Measurements from ENCODE around the gene MCF2L2. TPM values are rescaled to one million over a fixed set of nuclear protein-coding genes. Genes with fewer than 3 reads are reported as not detected.
"Not testable (repeated sequence)": the region's sequence is repeated elsewhere in the genome, so short reads cannot be mapped to it uniquely, and the experiment has no call there.

The MCF2L2 gene
- polyA plus RNA-seq, 1 donor from 2014 or later = 9.3 TPM

- no peak overlapping the region for H3K9ac ChIP-seq (ENCODE audit: low read length)
- no peak overlapping the region for H3K4me3 ChIP-seq (ENCODE audit: low read length)
- H3K9me3 ChIP-seq (ENCODE audit: low read length) = no peaks in the 10 kb centered on the region
- H4K20me1 ChIP-seq (ENCODE audit: insufficient read depth) = no peaks in the 10 kb centered on the region
- H3F3A ChIP-seq (ENCODE audit: insufficient read depth, low read length, poor library complexity, severe bottlenecking) = no peaks in the 10 kb centered on the region
- no peaks in the 10 kb centered on the region for H3K36me3 ChIP-seq (ENCODE audit: insufficient read depth, low read length)
- H3K79me2 ChIP-seq (replicated peaks; ENCODE audit: insufficient read depth, low read length) = peaks cover 3% of the 10 kb centered on the region
- TF ChIP-seq EZH2 (IDR thresholded peaks at IDR 0.05; ENCODE audit: borderline replicate concordance, insufficient read depth, low read length, poor library complexity, severe bottlenecking) = no peak
- TF ChIP-seq MXI1 (conservative IDR thresholded peaks at IDR 0.05; ENCODE audit: poor library complexity, severe bottlenecking) = no peak
- TF ChIP-seq SMC3 (conservative IDR thresholded peaks at IDR 0.05; ENCODE audit: poor library complexity) = no peak
- no peak for TF ChIP-seq RAD21 (conservative IDR thresholded peaks at IDR 0.05)
- no peak for TF ChIP-seq EP300 (conservative IDR thresholded peaks at IDR 0.05; ENCODE audit: poor library complexity, severe bottlenecking)
- no peak for TF ChIP-seq CTCF (IDR thresholded peaks at IDR 0.05; ENCODE audit: poor library complexity, severe bottlenecking)
- no peak for TF ChIP-seq TAF1 (IDR thresholded peaks at IDR 0.05; ENCODE audit: low read depth)
- no peak for TF ChIP-seq REST (IDR thresholded peaks at IDR 0.05; ENCODE audit: borderline replicate concordance)
- TF ChIP-seq POLR2AphosphoS5 (IDR thresholded peaks at IDR 0.05) = no peak
- no peaks in the 10 kb centered on the region for H3K9me2 ChIP-seq (ENCODE audit: insufficient read depth, low read length)
- no peak overlapping the region for H3K27ac ChIP-seq (ENCODE audit: low read length)
- no peak overlapping the region for H2AFZ ChIP-seq (ENCODE audit: low read depth, low read length)
- H3K27me3 ChIP-seq (ENCODE audit: insufficient read depth, low read depth, low read length) = no peaks in the 10 kb centered on the region
- H3K4me2 ChIP-seq (ENCODE audit: low read length) = no peak overlapping the region
These were observed 14.6 kb upstream of the MCF2L2 start for GRCh38 chr3:183442994-183443393.

GRCh38 chr3:183440521-183440920, 12.1 kb upstream of the MCF2L2 start:
- not testable (repeated sequence) for H3K9me2 ChIP-seq (ENCODE audit: insufficient read depth, low read length); H2AFZ ChIP-seq (ENCODE audit: low read depth, low read length); H3F3A ChIP-seq (ENCODE audit: insufficient read depth, low read length, poor library complexity, severe bottlenecking); H3K79me2 ChIP-seq (replicated peaks; ENCODE audit: insufficient read depth, low read length); H3K4me3 ChIP-seq (ENCODE audit: low read length); H3K9me3 ChIP-seq (ENCODE audit: low read length); H3K9ac ChIP-seq (ENCODE audit: low read length); H4K20me1 ChIP-seq (ENCODE audit: insufficient read depth); H3K36me3 ChIP-seq (ENCODE audit: insufficient read depth, low read length); H3K27me3 ChIP-seq (ENCODE audit: insufficient read depth, low read depth, low read length); H3K27ac ChIP-seq (ENCODE audit: low read length); H3K4me2 ChIP-seq (ENCODE audit: low read length)

GRCh38 chr3:183439515-183439914, 11.1 kb upstream of the MCF2L2 start:
- Histone ChIP-seq H3K9me2 (ENCODE audit: insufficient read depth, low read length) (no peaks in the 10 kb centered on the region), H3K9me3 (ENCODE audit: low read length) (no peaks in the 10 kb centered on the region), H3K4me2 (ENCODE audit: low read length) (no peak overlapping the region), H3K9ac (ENCODE audit: low read length) (no peak overlapping the region), H3K79me2 (replicated peaks; ENCODE audit: insufficient read depth, low read length) (no peaks in the 10 kb centered on the region), H3K36me3 (ENCODE audit: insufficient read depth, low read length) (no peaks in the 10 kb centered on the region), H3F3A (ENCODE audit: insufficient read depth, low read length, poor library complexity, severe bottlenecking) (no peaks in the 10 kb centered on the region), H3K27ac (ENCODE audit: low read length) (no peak overlapping the region), H3K4me3 (ENCODE audit: low read length) (no peak overlapping the region), H2AFZ (ENCODE audit: low read depth, low read length) (no peak overlapping the region), H3K27me3 (ENCODE audit: insufficient read depth, low read depth, low read length) (no peaks in the 10 kb centered on the region), H4K20me1 (ENCODE audit: insufficient read depth) (no peaks in the 10 kb centered on the region)
- TF ChIP-seq EZH2 (IDR thresholded peaks at IDR 0.05; ENCODE audit: borderline replicate concordance, insufficient read depth, low read length, poor library complexity, severe bottlenecking) = no peak
- TF ChIP-seq EP300 (conservative IDR thresholded peaks at IDR 0.05; ENCODE audit: poor library complexity, severe bottlenecking) = no peak
- TF ChIP-seq POLR2AphosphoS5 (IDR thresholded peaks at IDR 0.05) = no peak
- no peak for TF ChIP-seq TAF1 (IDR thresholded peaks at IDR 0.05; ENCODE audit: low read depth)
- TF ChIP-seq RAD21 (conservative IDR thresholded peaks at IDR 0.05) = no peak
- TF ChIP-seq REST (IDR thresholded peaks at IDR 0.05; ENCODE audit: borderline replicate concordance) = no peak
- no peak for TF ChIP-seq MXI1 (conservative IDR thresholded peaks at IDR 0.05; ENCODE audit: poor library complexity, severe bottlenecking)
- no peak for TF ChIP-seq SMC3 (conservative IDR thresholded peaks at IDR 0.05; ENCODE audit: poor library complexity)
- no peak for TF ChIP-seq CTCF (IDR thresholded peaks at IDR 0.05; ENCODE audit: poor library complexity, severe bottlenecking)
